ENCODE measurements around the gene ARHGAP28. TPM values are rescaled to one million over a fixed set of nuclear protein-coding genes. Genes with fewer than 3 reads are reported as not detected.

The ARHGAP28 gene
- total RNA-seq, 1 donor from 2014 or later = not detected

DNA sequence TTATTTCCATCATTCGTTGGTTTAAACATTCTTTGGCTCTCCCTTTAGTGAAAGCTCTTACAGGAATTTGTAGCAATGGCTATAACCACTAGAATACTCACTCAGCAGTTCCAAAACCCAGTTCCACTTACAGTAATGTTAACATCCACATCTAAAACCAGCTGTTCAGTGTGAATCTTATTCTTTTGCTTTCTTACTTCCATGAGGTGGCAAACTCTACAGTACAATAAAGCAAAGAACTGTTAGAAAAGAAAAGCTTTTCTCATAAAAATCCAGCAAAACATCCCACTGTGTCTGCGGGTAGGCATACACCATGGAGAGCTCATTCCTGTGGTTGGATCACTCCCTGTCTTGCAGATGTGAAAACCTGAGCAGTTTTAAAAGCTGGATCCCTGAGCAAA is 147.1 kb downstream of the ARHGAP28 start:
- Mint-ChIP-seq H3K9me3 (no peaks in the 10 kb centered on the region), H3K4me3 (no peak overlapping the region), H3K27ac (no peak overlapping the region), H3K4me1 (no peaks in the 10 kb centered on the region), H3K27me3 (no peaks in the 10 kb centered on the region), H3K36me3 (ENCODE audit: low read depth) (no peaks in the 10 kb centered on the region)
- CTCF ChIA-PET = no interaction called here
- TF ChIP-seq, protein P1, sequence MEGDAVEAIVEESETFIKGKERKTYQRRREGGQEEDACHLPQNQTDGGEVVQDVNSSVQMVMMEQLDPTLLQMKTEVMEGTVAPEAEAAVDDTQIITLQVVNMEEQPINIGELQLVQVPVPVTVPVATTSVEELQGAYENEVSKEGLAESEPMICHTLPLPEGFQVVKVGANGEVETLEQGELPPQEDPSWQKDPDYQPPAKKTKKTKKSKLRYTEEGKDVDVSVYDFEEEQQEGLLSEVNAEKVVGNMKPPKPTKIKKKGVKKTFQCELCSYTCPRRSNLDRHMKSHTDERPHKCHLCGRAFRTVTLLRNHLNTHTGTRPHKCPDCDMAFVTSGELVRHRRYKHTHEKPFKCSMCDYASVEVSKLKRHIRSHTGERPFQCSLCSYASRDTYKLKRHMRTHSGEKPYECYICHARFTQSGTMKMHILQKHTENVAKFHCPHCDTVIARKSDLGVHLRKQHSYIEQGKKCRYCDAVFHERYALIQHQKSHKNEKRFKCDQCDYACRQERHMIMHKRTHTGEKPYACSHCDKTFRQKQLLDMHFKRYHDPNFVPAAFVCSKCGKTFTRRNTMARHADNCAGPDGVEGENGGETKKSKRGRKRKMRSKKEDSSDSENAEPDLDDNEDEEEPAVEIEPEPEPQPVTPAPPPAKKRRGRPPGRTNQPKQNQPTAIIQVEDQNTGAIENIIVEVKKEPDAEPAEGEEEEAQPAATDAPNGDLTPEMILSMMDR (IDR thresholded peaks at IDR 0.05) = no peak
- intact Hi-C loops (cut with micrococcal nuclease) = no loop called here
- ATAC-seq (ENCODE audit: low read depth) = no peak
- POLR2A ChIA-PET = no interaction called here
- no peak for DNase-seq

DNA sequence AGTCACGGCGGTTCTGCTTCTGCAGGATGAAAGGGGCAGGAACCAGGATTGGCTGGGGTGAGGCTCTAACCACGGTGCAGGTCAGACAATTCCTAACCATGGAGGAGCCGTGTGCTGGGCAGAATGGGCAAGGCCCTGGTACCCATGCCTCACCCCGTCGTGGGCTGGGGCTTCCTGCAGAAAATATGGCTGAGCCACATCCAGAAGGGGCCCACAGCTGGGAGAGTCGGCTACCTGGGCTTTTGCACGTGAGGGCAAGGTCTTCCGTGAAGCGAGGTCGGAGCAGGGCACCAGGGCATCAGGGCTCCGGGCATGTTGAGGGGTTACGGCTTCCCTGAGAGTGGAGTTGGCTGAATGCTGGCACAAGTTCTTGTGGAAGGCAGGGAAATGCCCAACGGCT is 147.8 kb downstream of the ARHGAP28 start:
- H3K36me3 Mint-ChIP-seq (ENCODE audit: low read depth) = no peaks in the 10 kb centered on the region
- no peak overlapping the region for H3K4me3 Mint-ChIP-seq
- ATAC-seq (ENCODE audit: low read depth) = no peak
- TF ChIP-seq, protein P1 (IDR thresholded peaks at IDR 0.05) = no peak
- POLR2A ChIA-PET = no interaction called here
- DNase-seq = no peak
- no peaks in the 10 kb centered on the region for H3K9me3 Mint-ChIP-seq
- no peaks in the 10 kb centered on the region for H3K4me1 Mint-ChIP-seq
- no peaks in the 10 kb centered on the region for H3K27me3 Mint-ChIP-seq
- intact Hi-C loops (cut with micrococcal nuclease) = no loop called here
- CTCF ChIA-PET = no interaction called here
- no peak overlapping the region for H3K27ac Mint-ChIP-seq

DNA sequence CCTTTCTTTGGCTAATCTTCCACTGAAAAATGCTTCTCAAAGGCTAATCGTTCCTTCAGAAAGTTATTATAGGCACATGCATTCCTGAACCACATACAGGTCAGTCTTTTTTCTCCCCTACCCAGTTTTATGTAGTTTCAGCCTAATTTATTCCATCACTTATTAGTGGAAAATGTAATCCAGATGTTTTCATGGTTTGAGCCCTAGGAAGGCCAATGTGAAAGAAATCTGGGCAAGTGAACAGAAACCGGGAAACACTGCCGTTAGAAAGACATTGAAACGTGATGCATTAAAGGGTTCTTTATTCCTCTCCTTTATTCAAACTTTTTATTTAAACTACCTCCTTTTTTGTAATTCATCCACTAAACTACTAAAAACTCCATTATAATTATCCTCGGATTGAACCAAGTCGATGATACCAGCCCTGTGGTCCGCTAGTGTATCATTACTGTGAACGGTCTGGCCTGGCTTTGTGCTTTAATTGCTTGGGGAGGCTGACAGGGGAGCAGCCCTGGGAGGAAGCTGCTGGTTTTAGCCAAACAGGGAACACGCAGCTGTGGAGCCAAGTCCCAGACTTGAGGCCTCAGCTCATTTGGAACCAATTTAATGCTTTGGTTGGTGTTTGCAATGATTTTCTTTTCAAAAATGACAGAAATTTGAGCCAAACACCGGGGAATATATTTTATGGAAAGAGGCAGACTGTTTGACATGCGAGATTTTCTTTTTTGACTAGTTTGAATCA is 149.2 kb downstream of the ARHGAP28 start:
- Mint-ChIP-seq H3K27ac (no peak overlapping the region), H3K36me3 (ENCODE audit: low read depth) (no peaks in the 10 kb centered on the region), H3K4me1 (no peaks in the 10 kb centered on the region), H3K9me3 (no peaks in the 10 kb centered on the region), H3K27me3 (no peaks in the 10 kb centered on the region), H3K4me3 (no peak overlapping the region)
- no peak for ATAC-seq (ENCODE audit: low read depth)
- CTCF ChIA-PET = no interaction called here
- POLR2A ChIA-PET = no interaction called here
- DNase-seq = no peak
- intact Hi-C loops (cut with micrococcal nuclease) = no loop called here
- TF ChIP-seq, protein P1 (IDR thresholded peaks at IDR 0.05) = no peak

DNA sequence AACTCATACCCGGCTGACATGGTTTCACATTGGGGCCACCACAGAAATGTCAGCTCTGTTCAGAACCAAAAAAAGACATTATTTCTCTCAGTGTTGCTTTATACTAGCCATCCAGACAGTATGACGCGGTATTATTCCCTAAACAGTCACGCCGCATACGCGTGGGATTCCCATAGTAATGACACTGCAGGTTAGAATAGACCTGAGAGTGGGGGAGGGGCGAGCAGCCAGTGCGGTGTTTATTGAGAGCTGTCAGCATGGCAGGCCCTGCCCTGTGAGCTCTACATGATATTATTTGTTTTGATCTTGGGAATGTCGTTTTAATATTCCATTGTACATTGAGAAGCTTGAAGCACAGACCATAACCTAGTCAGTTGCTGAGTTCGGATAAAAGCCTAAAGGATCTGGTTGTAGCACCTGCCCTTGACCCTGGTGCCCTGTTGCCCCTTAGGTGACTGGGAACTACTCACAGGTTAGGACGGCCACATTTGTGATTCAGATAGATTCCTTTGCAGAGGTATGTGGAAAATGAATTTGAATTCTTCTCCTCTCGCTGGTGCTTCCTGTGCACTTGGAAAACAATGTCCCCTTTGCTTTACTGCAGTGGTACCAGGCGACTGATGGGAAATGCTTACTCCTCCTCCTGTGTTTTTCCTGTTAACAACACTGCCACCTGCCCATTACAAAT is 150.1 kb downstream of the ARHGAP28 start:
- ChIA-PET CTCF (no interaction called here), POLR2A (no interaction called here)
- DNase-seq (no peak), ATAC-seq (ENCODE audit: low read depth) (no peak)
- Mint-ChIP-seq H3K27me3 (no peaks in the 10 kb centered on the region), H3K27ac (no peak overlapping the region), H3K4me3 (no peak overlapping the region), H3K36me3 (ENCODE audit: low read depth) (no peaks in the 10 kb centered on the region), H3K4me1 (no peaks in the 10 kb centered on the region), H3K9me3 (no peaks in the 10 kb centered on the region)
- TF ChIP-seq, protein P1 (IDR thresholded peaks at IDR 0.05) = no peak
- intact Hi-C loops (cut with micrococcal nuclease) = no loop called here

DNA sequence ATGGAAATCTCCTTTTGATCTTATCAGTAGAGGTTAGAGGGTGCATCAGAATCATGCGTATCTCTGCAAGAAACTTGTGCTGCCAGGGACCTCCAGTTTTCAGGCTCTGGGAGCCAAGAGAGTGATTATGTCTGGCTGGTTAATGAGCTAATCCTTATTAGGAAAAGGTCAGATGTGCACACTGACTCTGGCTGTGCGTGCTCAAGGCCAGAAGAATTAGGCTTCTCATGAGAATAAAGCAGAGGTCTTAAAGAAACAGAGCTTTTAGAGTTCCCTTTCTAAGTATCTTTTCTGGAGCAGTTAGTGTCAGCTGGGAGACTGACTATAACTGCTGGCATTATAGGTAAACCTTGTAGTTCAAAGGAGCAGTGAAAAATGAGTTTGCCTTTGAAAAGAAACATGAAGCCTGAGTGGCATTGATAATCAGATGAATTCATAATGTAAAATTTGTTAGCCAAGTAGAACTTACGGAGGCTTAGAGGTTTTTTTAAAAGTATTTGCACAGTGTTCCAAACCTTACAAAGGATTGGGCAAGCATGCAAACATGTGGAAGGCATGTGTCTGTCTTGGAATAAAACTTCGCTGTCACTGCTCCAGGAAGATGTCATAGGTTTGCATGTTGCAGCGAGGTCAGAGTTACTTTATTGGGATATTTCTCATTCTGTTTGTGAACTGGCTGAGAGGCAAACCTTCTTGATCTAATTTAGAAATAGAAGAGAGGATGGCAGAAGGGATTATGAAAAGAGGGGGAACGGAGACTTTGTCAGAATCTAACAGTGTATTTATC is 151.7 kb downstream of the ARHGAP28 start:
- Mint-ChIP-seq H3K4me1 (no peaks in the 10 kb centered on the region), H3K4me3 (no peak overlapping the region), H3K27ac (no peak overlapping the region), H3K9me3 (no peaks in the 10 kb centered on the region), H3K36me3 (ENCODE audit: low read depth) (no peaks in the 10 kb centered on the region), H3K27me3 (no peaks in the 10 kb centered on the region)
- intact Hi-C loops (cut with micrococcal nuclease) = no loop called here
- DNase-seq = no peak
- ATAC-seq (ENCODE audit: low read depth) = no peak
- CTCF ChIA-PET = no interaction called here
- TF ChIP-seq, protein P1 (IDR thresholded peaks at IDR 0.05) = no peak
- POLR2A ChIA-PET = no interaction called here
